H1 (cell line): ENCODE data around the gene NFE2L2. TPM values are rescaled to one million over a fixed set of nuclear protein-coding genes. Genes with fewer than 3 reads are reported as not detected.

ENCODE experiments used
- CTCF ChIA-PET: fragments of 300-600 bp; sonication (Branson Sonifier 250); formaldehyde crosslinking; loops from one replicate; lab custom pipeline; 2021; ENCODE audit not compliant: partially characterized antibody; lab: Charles Lee
- POLR2A ChIA-PET: fragments of 300-600 bp; sonication (Branson Sonifier 250); formaldehyde crosslinking; loops from one replicate; lab custom pipeline; 2021; ENCODE audit warnings: inconsistent platforms; ENCODE audit not compliant: partially characterized antibody; lab: Charles Lee
- DNase-seq, 2 experiments: peaks; one replicate each; pipeline versions ENCODE4 v3.0.0 to v3.0.0-alpha.2; 2010 to 2022; ENCODE audit warnings: low spot score in 2 of 2, low read depth in 1 of 2, mixed read lengths in 1 of 2
- FAIRE-seq: peaks from 2 replicates; lab custom pipeline; 2011; peaks lifted over from hg19 to GRCh38; lab: Jason Lieb, UNC
- H2AFZ ChIP-seq: 2 replicates; pipeline ENCODE4 v1.8.1; 2012; ENCODE audit warnings: low read length, inconsistent platforms
- H2AK5ac ChIP-seq: 2 replicates; pipeline ENCODE4 v1.6.1; 2013; ENCODE audit warnings: low read depth, low read length
- H2BK120ac ChIP-seq: replicated peaks from 2 replicates; pipeline ENCODE3; 2013; ENCODE audit warnings: low read depth, low read length, inconsistent platforms
- H2BK12ac ChIP-seq: 2 replicates; pipeline ENCODE4 v1.6.1; 2013; ENCODE audit warnings: low read depth, low read length
- H2BK15ac ChIP-seq: 2 replicates; pipeline ENCODE4 v1.6.1; 2013; ENCODE audit warnings: low read length
- H2BK20ac ChIP-seq: 2 replicates; pipeline ENCODE4 v1.6.1; 2013; ENCODE audit warnings: low read length
- H2BK5ac ChIP-seq: 2 replicates; pipeline ENCODE4 v1.6.1; 2013; ENCODE audit warnings: low read depth, low read length
- H3K14ac ChIP-seq: 2 replicates; pipeline ENCODE4 v1.6.1; 2013; ENCODE audit warnings: inconsistent platforms; ENCODE audit not compliant: insufficient read length
- H3K18ac ChIP-seq: 2 replicates; pipeline ENCODE4 v1.6.1; 2013; ENCODE audit warnings: low read length; ENCODE audit errors: extremely low read depth
- H3K23ac ChIP-seq: 2 replicates; pipeline ENCODE4 v1.6.1; 2013; ENCODE audit warnings: inconsistent platforms; ENCODE audit not compliant: insufficient read length
- H3K23me2 ChIP-seq: 2 replicates; pipeline ENCODE4 v1.6.1; 2013; ENCODE audit warnings: low read depth, low read length
- H3K27ac ChIP-seq: 2 replicates; pipeline ENCODE4 v1.6.1; 2011; ENCODE audit warnings: low read depth, low read length, inconsistent platforms
- H3K27me3 ChIP-seq, 4 experiments: replicated peaks in 1 of 4; 1 replicate in 1 of 4; 2 replicates in 3 of 4; pipeline versions ENCODE4 v1.6.1 to v1.8.1; 2011 to 2013; ENCODE audit warnings: low read length in 3 of 4, mild to moderate bottlenecking in 3 of 4, inconsistent platforms in 2 of 4, mixed read lengths in 2 of 4, moderate library complexity in 1 of 4; ENCODE audit not compliant: control insufficient read depth in 3 of 4, insufficient read depth in 3 of 4; ENCODE audit errors: extremely low read depth in 1 of 4
- H3K36me3 ChIP-seq, 4 experiments: 2 replicates each; pipeline versions ENCODE4 v1.6.1 to v1.8.1; 2011 to 2013; ENCODE audit warnings: mild to moderate bottlenecking in 4 of 4, low read length in 3 of 4, moderate library complexity in 2 of 4, control low read depth in 1 of 4, inconsistent platforms in 1 of 4; ENCODE audit not compliant: insufficient read depth in 4 of 4, control insufficient read depth in 2 of 4
- H3K4ac ChIP-seq: replicated peaks from 2 replicates; pipeline ENCODE3; 2013; ENCODE audit warnings: low read length, low read depth, mixed read lengths, inconsistent platforms; ENCODE audit not compliant: insufficient read length
- H3K4me1 ChIP-seq, 4 experiments: replicated peaks in 1 of 4; 1 replicate in 1 of 4; 2 replicates in 3 of 4; pipeline versions ENCODE4 v1.6.1 to v1.8.1; 2011 to 2013; ENCODE audit warnings: low read length in 3 of 4, inconsistent platforms in 2 of 4, mixed read lengths in 1 of 4; ENCODE audit not compliant: insufficient read depth in 4 of 4, control insufficient read depth in 3 of 4
- H3K4me2 ChIP-seq, 2 experiments: 2 replicates each; pipeline versions ENCODE4 v1.6.1 to v1.8.1; 2011 to 2013; ENCODE audit warnings: low read depth in 2 of 2, low read length in 2 of 2, control low read depth in 1 of 2, inconsistent platforms in 1 of 2, mild to moderate bottlenecking in 1 of 2; ENCODE audit not compliant: insufficient read depth in 1 of 2
- H3K4me3 ChIP-seq, 4 experiments: fragments of 200-600, 300-600 bp in 1 of 4; sonication (generic), shearing (Covaris generic), sonication (Bioruptor Twin) in 1 of 4; 2 replicates each; pipeline versions ENCODE4 v1.5.1 to v1.8.1; 2011 to 2016; ENCODE audit warnings: low read length in 4 of 4, low read depth in 3 of 4, control low read depth in 2 of 4, inconsistent platforms in 2 of 4, mild to moderate bottlenecking in 2 of 4, mixed read lengths in 1 of 4, moderate library complexity in 1 of 4; ENCODE audit not compliant: insufficient read depth in 2 of 4; ENCODE audit errors: extremely low read depth in 1 of 4
- H3K56ac ChIP-seq: replicated peaks from 2 replicates; pipeline ENCODE3; 2013; ENCODE audit warnings: low read depth, mild to moderate bottlenecking, mixed read lengths, low read length, inconsistent platforms; ENCODE audit not compliant: insufficient read length
- H3K79me1 ChIP-seq: 2 replicates; pipeline ENCODE4 v1.6.1; 2013; ENCODE audit warnings: low read depth, low read length, control low read depth
- H3K79me2 ChIP-seq, 2 experiments: 2 replicates each; pipeline versions ENCODE4 v1.6.1 to v1.8.1; 2012 to 2013; ENCODE audit warnings: low read length in 2 of 2, mild to moderate bottlenecking in 2 of 2, inconsistent platforms in 1 of 2; ENCODE audit not compliant: insufficient read depth in 2 of 2, control insufficient read depth in 1 of 2
- H3K9ac ChIP-seq, 4 experiments: replicated peaks in 1 of 4; 1 replicate in 1 of 4; 2 replicates in 3 of 4; pipeline versions ENCODE4 v1.6.1 to v1.8.1; 2011 to 2013; ENCODE audit warnings: low read depth in 3 of 4, low read length in 3 of 4, control low read depth in 2 of 4, mild to moderate bottlenecking in 2 of 4, moderate library complexity in 2 of 4, inconsistent platforms in 1 of 4; ENCODE audit errors: extremely low read depth in 1 of 4
- H3K9me3 ChIP-seq, 2 experiments: 2 replicates each; pipeline versions ENCODE4 v1.6.1 to v1.8.1; 2012 to 2013; ENCODE audit warnings: mild to moderate bottlenecking in 2 of 2, moderate library complexity in 2 of 2, control low read depth in 1 of 2, inconsistent platforms in 1 of 2, low read depth in 1 of 2, low read length in 1 of 2, mixed read lengths in 1 of 2; ENCODE audit not compliant: insufficient read depth in 2 of 2
- H4K20me1 ChIP-seq, 2 experiments: replicated peaks in 1 of 2; 2 replicates each; pipeline versions ENCODE3 to v1.8.1; 2011 to 2013; ENCODE audit warnings: inconsistent platforms in 2 of 2, low read length in 2 of 2, mild to moderate bottlenecking in 1 of 2; ENCODE audit not compliant: insufficient read depth in 2 of 2, control insufficient read depth in 1 of 2
- H4K5ac ChIP-seq: 2 replicates; pipeline ENCODE4 v1.6.1; 2013; ENCODE audit warnings: low read length, low read depth, mixed read lengths, inconsistent platforms; ENCODE audit not compliant: insufficient read length
- H4K8ac ChIP-seq: 2 replicates; pipeline ENCODE4 v1.8.0; 2013; ENCODE audit warnings: mild to moderate bottlenecking, moderate library complexity, low read length, inconsistent platforms; ENCODE audit not compliant: insufficient read depth; ENCODE audit errors: extremely low read depth
- H4K91ac ChIP-seq: replicated peaks from 2 replicates; pipeline ENCODE3; 2013; ENCODE audit warnings: low read length, mixed read lengths, inconsistent platforms; ENCODE audit not compliant: insufficient read length
- CEBPB ChIP-seq: IDR thresholded peaks from 2 replicates; pipeline ENCODE4 v1.6.1; 2012; ENCODE audit warnings: low read depth, low read length
- NRF1 ChIP-seq: IDR thresholded peaks from 2 replicates; pipeline ENCODE4 v1.6.1; 2011; ENCODE audit warnings: mild to moderate bottlenecking, low read depth, low read length, improper control_type of control experiment
- POLR2A ChIP-seq, 2 experiments: IDR thresholded peaks; 1 replicate in 1 of 2; 2 replicates in 1 of 2; pipeline ENCODE4 v1.6.1; 2011; ENCODE audit warnings: low read depth in 2 of 2, low read length in 2 of 2, mild to moderate bottlenecking in 2 of 2; ENCODE audit errors: control extremely low read depth in 1 of 2
- POLR2AphosphoS5 ChIP-seq: IDR thresholded peaks from 2 replicates; pipeline ENCODE4 v1.6.1; 2011; ENCODE audit warnings: low read depth, low read length
- YY1 ChIP-seq: IDR thresholded peaks from 2 replicates; pipeline ENCODE4 v1.6.1; 2011; ENCODE audit warnings: low read depth, mild to moderate bottlenecking, low read length
- WGBS, 2 experiments: shearing (Covaris generic) in 1 of 2; methylation state at CpG; one replicate each; pipeline versions ENCODE4 v1.1.6 to v1.1.7; 2013 to 2015; ENCODE audit warnings: low lambda C conversion rate in 2 of 2, mixed read lengths in 2 of 2, inconsistent platforms in 1 of 2, low coverage in 1 of 2, missing lambda C conversion rate in 1 of 2; ENCODE audit not compliant: insufficient replicate concordance in 2 of 2, insufficient coverage in 1 of 2, insufficient read length in 1 of 2; ENCODE audit errors: extremely low coverage in 1 of 2, missing lambda C conversion rate in 1 of 2; 5-methylcytosine and 5-hydroxymethylcytosine counted together
- polyA plus RNA-seq, 7 experiments: library from polyadenylated mRNA; depleted of rRNA in 3 of 7; stranded (reverse) in 5 of 7; unstranded in 2 of 7; fragments of >200 nt in 5 of 7; fragments of 200-250 nt in 2 of 7; gene quantifications; 1 replicate in 5 of 7; 2 replicates in 1 of 7; 4 replicates in 1 of 7; pipeline versions ENCODE4 v1.2.1 to v1.2.3, GENCODE V29; 2011 to 2013; ENCODE audit warnings: missing spikeins in 2 of 7, mixed read lengths in 2 of 7
- total RNA-seq: library from RNA; stranded (reverse); fragmentation: NEBNext Ultra II Directional; extraction: Animal tissue kit (Norgen Biotek cat#: 25700); gene quantifications from 2 replicates; pipeline ENCODE4 v1.2.1, GENCODE V29; 2021
- TF ChIP-seq, protein P1 (sequence below), 3 experiments: IDR thresholded peaks; 1 replicate in 2 of 3; 2 replicates in 1 of 3; pipeline versions ENCODE4 v1.5.1 to v1.6.1; 2011; ENCODE audit warnings: low read length in 3 of 3, mild to moderate bottlenecking in 3 of 3, inconsistent platforms in 2 of 3, low read depth in 1 of 3, moderate library complexity in 1 of 3; ENCODE audit not compliant: insufficient read depth in 1 of 3; ENCODE audit errors: control extremely low read depth in 1 of 3
- TF ChIP-seq, protein P2 (sequence below): IDR thresholded peaks from 2 replicates; pipeline ENCODE4 v1.6.1; 2011; ENCODE audit warnings: low read depth, mild to moderate bottlenecking, low read length; ENCODE audit not compliant: insufficient read depth

NFE2L2 gene
- total and polyA plus RNA-seq, 2 of the 8 experiments (the other 6 are each of a cell fraction or from before 2014, with no cell fraction given): 33.2 to 34.5 TPM

DNA sequence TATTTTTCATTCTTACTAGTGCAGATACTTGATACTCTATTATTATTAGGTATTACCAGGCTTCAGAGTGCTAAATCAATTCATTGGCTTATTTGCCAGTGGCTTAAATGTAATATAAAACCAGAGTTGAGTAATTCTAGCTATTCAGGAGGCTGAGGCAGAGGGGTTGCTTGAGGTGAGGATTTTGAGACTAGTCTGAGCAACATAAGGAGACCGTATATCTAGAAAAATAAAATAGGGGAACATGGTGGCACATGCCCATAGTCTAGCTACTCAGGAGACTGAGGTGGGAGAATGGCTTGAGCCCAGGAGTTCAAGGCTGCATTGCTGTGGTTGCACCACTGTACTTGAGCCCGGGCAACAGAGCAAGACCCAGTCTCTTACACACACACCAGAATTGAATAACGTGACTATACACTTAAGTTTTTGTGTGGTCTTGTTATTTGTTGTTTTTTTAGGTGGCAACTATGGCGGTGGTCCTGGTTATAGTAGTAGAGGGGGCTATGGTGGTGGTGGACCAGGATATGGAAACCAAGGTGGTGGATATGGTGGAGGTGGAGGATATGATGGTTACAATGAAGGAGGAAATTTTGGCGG lies 47.2 kb downstream of the NFE2L2 start:
- CTCF ChIA-PET: interaction anchor here (0.7 to 1.3 kb wide), 3 partner anchors 14 to 52 kb away, joined by 3 to 5 read pairs (median 3); no protein-coding TSS in a partner anchor
- H3K4me2 ChIP-seq: no peak overlapping the region

More for the DNA sequence above, 47.2 kb downstream of the NFE2L2 start:
- H3K23ac ChIP-seq: no peak overlapping the region
- no peak overlapping the region for H4K91ac ChIP-seq
- H3K4me3 ChIP-seq: no peak overlapping the region
- no peak overlapping the region for H2BK12ac ChIP-seq
- no peaks in the 10 kb centered on the region for H3K27me3 ChIP-seq
- FAIRE-seq (no peak), DNase-seq (no peak)
- TF ChIP-seq POLR2AphosphoS5 (peak; percentile 79), CEBPB (no peak), NRF1 (0 out of 2 replicates have a peak, but pooled peaks have one; percentile 7), POLR2A (IDR thresholded peaks at IDR 0.05; ENCODE audit: control extremely low read depth in 1 of 2, low read depth in 2 of 2, low read length in 2 of 2) (peak in 1 of 2 experiments; percentile 57; a peak in 2 of 3 replicates), YY1 (no peak)
- TF ChIP-seq, protein P1, sequence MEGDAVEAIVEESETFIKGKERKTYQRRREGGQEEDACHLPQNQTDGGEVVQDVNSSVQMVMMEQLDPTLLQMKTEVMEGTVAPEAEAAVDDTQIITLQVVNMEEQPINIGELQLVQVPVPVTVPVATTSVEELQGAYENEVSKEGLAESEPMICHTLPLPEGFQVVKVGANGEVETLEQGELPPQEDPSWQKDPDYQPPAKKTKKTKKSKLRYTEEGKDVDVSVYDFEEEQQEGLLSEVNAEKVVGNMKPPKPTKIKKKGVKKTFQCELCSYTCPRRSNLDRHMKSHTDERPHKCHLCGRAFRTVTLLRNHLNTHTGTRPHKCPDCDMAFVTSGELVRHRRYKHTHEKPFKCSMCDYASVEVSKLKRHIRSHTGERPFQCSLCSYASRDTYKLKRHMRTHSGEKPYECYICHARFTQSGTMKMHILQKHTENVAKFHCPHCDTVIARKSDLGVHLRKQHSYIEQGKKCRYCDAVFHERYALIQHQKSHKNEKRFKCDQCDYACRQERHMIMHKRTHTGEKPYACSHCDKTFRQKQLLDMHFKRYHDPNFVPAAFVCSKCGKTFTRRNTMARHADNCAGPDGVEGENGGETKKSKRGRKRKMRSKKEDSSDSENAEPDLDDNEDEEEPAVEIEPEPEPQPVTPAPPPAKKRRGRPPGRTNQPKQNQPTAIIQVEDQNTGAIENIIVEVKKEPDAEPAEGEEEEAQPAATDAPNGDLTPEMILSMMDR (IDR thresholded peaks at IDR 0.05; ENCODE audit: control extremely low read depth in 1 of 3, insufficient read depth in 1 of 3, low read depth in 1 of 3, low read length in 3 of 3): no peak
- TF ChIP-seq, protein P2, sequence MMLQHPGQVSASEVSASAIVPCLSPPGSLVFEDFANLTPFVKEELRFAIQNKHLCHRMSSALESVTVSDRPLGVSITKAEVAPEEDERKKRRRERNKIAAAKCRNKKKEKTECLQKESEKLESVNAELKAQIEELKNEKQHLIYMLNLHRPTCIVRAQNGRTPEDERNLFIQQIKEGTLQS: no peak
- H3K4me1 ChIP-seq: peaks cover 0 to 2% (median under 1%) of the 10 kb centered on the region in 4 experiments; a peak in 1 of 7 replicates
- no peak overlapping the region for H2AFZ ChIP-seq
- no peak overlapping the region for H2BK5ac ChIP-seq
- no peak overlapping the region for H3K56ac ChIP-seq
- H4K8ac ChIP-seq: no peak overlapping the region
- H4K20me1 ChIP-seq: peaks cover 13 to 17% of the 10 kb centered on the region in 2 experiments
- H3K4ac ChIP-seq: no peak overlapping the region
- no peak overlapping the region for H2BK120ac ChIP-seq
- WGBS, 2 experiments: 90% methylated on average over 5 of the region's 5 CpGs; no CpG with 5 or more reads in 1 of the 2 experiments
- H3K27ac ChIP-seq: no peak overlapping the region
- no peaks in the 10 kb centered on the region for H3K9me3 ChIP-seq
- no peak overlapping the region for H2BK15ac ChIP-seq
- no peaks in the 10 kb centered on the region; the same call in 1 of the 2 replicates for H3K79me1 ChIP-seq
- H2AK5ac ChIP-seq: no peak overlapping the region
- peaks cover 21 to 74% (median 54%) of the 10 kb centered on the region in 4 experiments for H3K36me3 ChIP-seq
- H4K5ac ChIP-seq: no peak overlapping the region
- H3K79me2 ChIP-seq: peaks cover 10 to 57% of the 10 kb centered on the region in 2 experiments
- no peak overlapping the region for H3K9ac ChIP-seq
- H2BK20ac ChIP-seq: no peak overlapping the region
- H3K14ac ChIP-seq: no peak overlapping the region
- no peaks in the 10 kb centered on the region; the same call in 1 of the 2 replicates for H3K23me2 ChIP-seq
- POLR2A ChIA-PET: interaction anchor here (0.7 to 7.3 kb wide), 11 partner anchors 13 to 52 kb away, joined by 3 to 98 read pairs (median 4); no protein-coding TSS in a partner anchor
- no peak overlapping the region for H3K18ac ChIP-seq
